C4-2B (cell line): Measurements from ENCODE around the gene BACH1.

ENCODE experiments used
- H3K27ac ChIP-seq: fragments of 450-650 bp; 2 replicates; pipeline ENCODE4 v1.5.1; 2017
- ZFX ChIP-seq: fragments of 450-650 bp; IDR thresholded peaks from 2 replicates; pipeline ENCODE4 v1.6.1; 2017
- TF ChIP-seq, protein P1 (sequence below): fragments of 450-650 bp; conservative IDR thresholded peaks from 2 replicates; pipeline ENCODE4 v1.5.1; 2017; ENCODE audit warnings: mild to moderate bottlenecking

The BACH1 gene

DNA sequence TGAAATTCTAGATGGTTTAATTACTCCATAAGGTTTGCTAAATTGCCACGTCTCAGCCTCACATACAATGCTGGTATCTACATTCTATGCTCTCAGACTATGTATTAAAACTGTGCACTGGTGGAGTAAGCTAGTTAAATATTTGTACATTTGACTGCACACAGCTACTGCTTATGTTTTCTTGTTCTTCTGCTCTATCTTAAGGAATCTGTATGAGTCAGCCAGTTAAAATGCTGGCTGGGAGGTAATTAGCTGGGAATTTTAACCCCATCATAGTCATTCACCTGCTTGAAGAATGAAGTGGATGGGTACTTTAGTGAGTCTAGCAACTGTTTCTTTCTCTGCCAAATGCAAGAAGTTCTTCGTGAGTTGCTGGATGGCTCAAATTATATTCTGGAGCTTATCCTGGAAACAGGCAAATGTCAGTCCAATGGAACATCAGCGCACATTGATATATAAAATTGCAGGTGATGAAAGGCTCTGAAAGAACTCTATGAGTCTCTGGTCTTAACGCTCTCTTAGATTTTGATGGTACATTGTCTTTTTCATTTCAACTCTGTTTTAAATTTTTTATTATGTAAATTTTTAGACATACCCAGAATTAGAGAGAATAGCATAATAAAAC lies 83.4 kb downstream of the BACH1 start:
- TF ChIP-seq, protein P1, sequence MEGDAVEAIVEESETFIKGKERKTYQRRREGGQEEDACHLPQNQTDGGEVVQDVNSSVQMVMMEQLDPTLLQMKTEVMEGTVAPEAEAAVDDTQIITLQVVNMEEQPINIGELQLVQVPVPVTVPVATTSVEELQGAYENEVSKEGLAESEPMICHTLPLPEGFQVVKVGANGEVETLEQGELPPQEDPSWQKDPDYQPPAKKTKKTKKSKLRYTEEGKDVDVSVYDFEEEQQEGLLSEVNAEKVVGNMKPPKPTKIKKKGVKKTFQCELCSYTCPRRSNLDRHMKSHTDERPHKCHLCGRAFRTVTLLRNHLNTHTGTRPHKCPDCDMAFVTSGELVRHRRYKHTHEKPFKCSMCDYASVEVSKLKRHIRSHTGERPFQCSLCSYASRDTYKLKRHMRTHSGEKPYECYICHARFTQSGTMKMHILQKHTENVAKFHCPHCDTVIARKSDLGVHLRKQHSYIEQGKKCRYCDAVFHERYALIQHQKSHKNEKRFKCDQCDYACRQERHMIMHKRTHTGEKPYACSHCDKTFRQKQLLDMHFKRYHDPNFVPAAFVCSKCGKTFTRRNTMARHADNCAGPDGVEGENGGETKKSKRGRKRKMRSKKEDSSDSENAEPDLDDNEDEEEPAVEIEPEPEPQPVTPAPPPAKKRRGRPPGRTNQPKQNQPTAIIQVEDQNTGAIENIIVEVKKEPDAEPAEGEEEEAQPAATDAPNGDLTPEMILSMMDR = no peak
- TF ChIP-seq ZFX = no peak
- no peak overlapping the region for H3K27ac ChIP-seq

DNA sequence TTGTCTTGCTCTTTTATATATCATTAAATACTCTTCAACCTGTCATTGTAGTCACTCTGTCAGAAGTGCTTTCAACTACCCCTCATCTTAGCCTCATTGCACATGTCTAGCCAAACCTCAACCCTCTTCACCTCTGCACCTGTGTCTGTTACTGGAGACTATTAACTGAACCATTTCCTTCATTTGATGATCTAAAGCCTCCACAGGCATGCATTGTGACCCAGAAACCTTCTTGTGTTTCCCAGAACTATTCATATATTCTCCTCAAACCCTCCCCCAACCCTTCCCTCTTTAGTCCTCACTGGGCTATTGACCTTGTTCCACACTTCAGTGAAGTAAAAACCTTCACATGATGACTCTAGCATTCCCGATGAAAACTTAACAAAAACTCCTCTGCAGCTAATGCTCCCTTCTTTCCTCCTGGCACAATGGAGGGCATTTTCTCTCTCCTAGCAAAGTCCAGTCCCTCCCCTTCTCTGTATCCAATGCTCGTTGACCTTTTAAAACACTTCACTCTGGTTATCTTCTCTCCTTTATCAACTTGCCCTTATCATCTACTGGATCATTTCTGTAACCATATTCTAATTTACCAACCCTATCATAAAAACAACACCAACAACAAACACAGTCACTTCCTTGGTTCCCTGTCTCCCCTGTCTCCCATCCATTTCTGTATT lies 86.1 kb downstream of the BACH1 start:
- TF ChIP-seq, protein P1 = no peak
- TF ChIP-seq ZFX = no peak
- H3K27ac ChIP-seq = no peak overlapping the region

DNA sequence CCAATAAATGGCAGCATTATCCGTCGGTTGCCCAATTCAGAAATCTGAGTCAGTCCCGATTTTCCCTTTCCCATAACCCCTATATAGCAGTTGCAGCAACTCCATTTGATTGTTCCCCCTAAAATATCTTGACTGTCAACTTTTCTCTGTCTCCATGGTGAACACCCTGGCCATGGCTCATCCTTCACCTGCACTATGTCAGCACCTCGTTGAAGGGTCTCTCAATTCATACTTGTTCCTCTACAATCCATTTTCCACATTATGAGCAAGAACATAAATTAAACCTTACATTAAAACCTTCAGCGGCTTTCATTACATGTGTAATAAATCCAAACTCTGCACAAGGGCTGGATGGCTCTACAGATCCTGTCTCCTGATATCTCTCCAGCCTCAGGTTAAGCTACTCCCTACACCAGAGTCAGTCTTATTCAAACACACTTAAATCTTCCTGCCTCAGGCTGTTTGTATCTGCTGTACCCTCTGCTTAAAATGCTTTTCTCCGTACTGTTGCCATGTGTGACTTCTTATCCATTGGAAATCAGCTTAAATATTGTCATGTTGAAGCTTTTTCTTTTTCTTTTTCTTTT lies 87.3 kb downstream of the BACH1 start:
- no peak overlapping the region for H3K27ac ChIP-seq
- TF ChIP-seq, protein P1 = no peak
- TF ChIP-seq ZFX = no peak

DNA sequence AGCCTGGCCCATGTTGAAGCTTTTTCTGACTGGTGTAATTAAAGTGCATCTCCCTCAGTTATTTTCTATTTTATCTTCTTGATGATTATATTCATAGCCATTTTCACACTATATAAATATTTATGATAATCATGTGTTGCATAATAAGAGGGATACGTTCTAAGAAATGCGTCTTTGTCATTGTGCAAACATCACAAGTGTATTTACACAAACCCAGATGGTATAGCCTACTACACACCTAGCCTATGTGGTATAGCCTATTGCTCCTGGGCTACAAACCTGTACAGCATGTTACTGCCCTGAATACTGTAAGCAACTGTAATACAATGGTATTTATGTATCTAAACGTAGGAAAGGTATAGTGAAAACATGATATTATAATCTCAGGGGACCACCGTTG lies 88.1 kb downstream of the BACH1 start:
- no peak for TF ChIP-seq ZFX
- TF ChIP-seq, protein P1 = no peak
- H3K27ac ChIP-seq = no peak overlapping the region

DNA sequence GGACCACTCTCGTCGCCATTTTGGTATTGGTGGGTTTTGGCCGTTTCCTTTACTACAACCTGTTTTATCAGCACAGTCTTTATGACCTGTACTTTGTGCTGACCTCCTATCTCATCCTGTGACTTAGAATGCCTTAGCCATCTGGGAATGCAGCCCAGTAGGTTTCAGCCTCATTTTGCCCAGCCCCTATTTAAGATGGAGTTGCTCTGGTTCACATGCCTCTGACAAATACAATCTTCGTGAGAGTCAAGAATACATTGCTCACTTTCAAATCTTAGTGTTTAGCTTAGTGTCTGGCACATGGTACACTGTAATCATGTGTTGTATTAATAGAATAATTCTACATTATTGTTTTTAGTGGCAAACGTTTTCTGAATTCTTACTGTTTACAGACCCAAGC lies 88.9 kb downstream of the BACH1 start:
- no peak overlapping the region for H3K27ac ChIP-seq
- TF ChIP-seq ZFX = no peak
- TF ChIP-seq, protein P1 = no peak

DNA sequence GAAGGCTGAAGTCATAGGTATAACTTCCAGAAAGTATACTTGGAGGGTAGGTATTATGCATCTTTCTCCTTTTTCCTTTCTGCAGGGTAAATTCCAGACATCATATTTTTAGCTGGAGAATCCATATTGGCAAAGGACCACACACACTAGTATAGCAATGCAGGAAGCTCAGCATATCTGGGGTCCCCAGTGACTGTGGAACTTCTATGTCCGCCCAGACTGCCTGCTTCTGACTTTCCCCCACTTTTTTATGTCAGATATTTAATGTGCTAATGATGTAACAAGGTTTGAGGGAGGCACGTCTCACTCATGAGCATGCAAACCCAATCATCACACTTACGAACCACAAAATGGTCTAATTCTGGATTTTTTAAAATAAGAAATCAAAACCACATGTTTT lies 90.4 kb downstream of the BACH1 start:
- H3K27ac ChIP-seq = no peak overlapping the region
- TF ChIP-seq ZFX = no peak
- TF ChIP-seq, protein P1 = no peak

DNA sequence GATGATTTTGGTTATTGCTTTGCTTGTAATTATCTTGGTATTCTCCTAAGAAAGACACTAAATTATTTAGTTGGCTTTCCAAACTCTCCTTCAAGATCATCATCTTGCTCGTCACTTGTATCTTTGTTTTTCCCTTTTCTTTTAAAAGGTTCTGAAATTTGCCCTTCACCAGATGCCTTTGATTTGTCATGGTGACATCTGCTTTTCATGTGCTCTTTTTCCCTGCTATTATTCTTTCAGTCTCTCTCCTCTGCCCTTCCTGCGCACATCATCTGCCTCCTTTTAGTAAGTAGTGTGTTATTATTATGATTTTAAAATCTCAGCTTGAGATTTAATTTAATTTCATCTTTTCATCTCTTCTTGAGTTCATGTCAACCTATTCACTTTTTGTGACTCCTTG lies 92.1 kb downstream of the BACH1 start:
- TF ChIP-seq ZFX = no peak
- TF ChIP-seq, protein P1 = no peak
- no peak overlapping the region for H3K27ac ChIP-seq
